NB4 (cell line): Measurements from ENCODE around the gene CHD2.

Experiments
- CTCF ChIP-seq: IDR thresholded peaks from one replicate; pipeline ENCODE4 v1.5.1; 2012; ENCODE audit warnings: low read depth, low read length
- POLR2A ChIP-seq: IDR thresholded peaks from 2 replicates; pipeline ENCODE4 v1.6.1; 2011; ENCODE audit warnings: mild to moderate bottlenecking; ENCODE audit not compliant: insufficient read length; ENCODE audit errors: extremely low read depth

DNA sequence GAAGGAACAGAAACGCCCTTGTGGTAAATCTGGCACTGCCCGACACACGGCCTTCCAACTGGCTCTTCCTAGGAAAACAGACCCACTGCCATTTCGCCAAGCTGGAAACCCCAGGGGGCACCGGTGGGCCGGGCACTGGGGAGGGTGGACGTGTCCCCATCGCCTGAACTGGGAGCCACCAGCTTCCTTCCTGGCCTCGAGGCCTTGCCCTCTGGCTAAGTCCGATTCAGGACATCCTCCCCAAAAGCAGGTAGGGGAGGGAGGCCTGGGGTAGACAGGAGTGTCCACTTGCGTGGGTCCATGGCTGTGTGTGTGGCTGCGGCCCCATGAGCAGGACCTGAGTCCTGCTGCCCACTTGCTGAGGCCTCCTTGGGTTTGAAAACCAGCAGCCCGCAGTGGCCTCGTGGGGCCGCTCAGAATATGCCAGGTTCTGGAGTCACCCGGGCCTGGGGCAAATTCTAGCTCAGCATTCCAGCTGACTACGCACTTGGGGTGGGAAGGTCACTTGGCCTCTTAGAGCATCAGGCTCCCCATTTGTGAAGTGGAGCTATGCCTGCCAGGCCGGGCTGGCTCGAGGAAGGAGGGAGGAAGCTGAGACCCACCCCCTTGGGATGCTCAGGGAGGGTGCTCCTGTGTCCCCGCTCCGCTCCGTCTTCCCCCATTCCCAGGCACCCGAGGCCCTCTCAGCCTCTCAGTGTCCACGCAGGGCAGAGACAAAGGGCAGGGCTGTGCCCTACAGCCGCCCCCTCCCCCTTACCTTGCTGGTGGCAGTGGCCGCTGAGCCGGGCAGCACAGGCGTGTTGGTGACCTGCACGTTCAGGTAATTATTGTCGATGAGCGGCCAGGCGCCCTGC, 151.3 kb downstream of the CHD2 start:
- TF ChIP-seq POLR2A (no peak), CTCF (no peak)
